NCI-H2107 (cell line): ENCODE measurements around the gene UHRF2.
"Not testable (repeated sequence)": the region's sequence is repeated elsewhere in the genome, so short reads cannot be mapped to it uniquely, and the experiment has no call there.

Experiments
- DNase-seq: peaks from one replicate; lab custom pipeline; 2025; lab: John Stamatoyannopoulos, UW

Gene UHRF2, protein sequence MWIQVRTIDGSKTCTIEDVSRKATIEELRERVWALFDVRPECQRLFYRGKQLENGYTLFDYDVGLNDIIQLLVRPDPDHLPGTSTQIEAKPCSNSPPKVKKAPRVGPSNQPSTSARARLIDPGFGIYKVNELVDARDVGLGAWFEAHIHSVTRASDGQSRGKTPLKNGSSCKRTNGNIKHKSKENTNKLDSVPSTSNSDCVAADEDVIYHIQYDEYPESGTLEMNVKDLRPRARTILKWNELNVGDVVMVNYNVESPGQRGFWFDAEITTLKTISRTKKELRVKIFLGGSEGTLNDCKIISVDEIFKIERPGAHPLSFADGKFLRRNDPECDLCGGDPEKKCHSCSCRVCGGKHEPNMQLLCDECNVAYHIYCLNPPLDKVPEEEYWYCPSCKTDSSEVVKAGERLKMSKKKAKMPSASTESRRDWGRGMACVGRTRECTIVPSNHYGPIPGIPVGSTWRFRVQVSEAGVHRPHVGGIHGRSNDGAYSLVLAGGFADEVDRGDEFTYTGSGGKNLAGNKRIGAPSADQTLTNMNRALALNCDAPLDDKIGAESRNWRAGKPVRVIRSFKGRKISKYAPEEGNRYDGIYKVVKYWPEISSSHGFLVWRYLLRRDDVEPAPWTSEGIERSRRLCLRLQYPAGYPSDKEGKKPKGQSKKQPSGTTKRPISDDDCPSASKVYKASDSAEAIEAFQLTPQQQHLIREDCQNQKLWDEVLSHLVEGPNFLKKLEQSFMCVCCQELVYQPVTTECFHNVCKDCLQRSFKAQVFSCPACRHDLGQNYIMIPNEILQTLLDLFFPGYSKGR

GRCh38 chr9:6412487-6413364, at the start of gene UHRF2:
Gene UHRF2 (plus strand): TSS chr9:6413199. CDS start chr9:6413491, 292 bp downstream.
- peak; percentile 96 for DNase-seq

- no peak for DNase-seq
These were observed 45.7 kb upstream of the UHRF2 start for GRCh38 chr9:6367128-6367890.

- no peak for DNase-seq
These were observed 44.2 kb upstream of the UHRF2 start for GRCh38 chr9:6368831-6369230.

GRCh38 chr9:6381477-6382012, 31.5 kb upstream of the UHRF2 start:
- DNase-seq = not testable (repeated sequence)

- DNase-seq = no peak
These were observed 30.3 kb upstream of the UHRF2 start for GRCh38 chr9:6382681-6383080.

GRCh38 chr9:6383551-6384225, 29.3 kb upstream of the UHRF2 start:
- no peak for DNase-seq

- DNase-seq = no peak
These were observed 28.3 kb upstream of the UHRF2 start for GRCh38 chr9:6384732-6385131.

DNA sequence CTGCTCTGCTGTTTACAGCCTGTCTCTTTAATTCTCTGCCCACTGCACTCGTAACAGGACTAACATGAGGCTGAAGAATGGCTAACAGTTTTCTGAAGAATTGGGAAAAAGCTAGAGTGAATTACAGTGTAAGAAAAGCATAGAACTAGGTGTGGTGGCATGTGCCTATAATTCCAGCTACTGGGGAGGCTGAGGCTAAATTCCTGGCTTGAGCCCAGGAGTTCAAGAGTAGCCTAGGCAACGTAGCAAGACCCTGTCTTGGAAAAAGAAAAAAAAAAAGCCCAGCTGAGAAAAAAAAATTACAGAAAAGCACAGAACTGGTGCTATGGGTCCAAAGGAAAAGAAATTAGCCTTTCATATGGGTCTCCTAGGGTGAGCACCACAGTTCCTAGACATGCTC, 13.9 kb upstream of the UHRF2 start:
- no peak for DNase-seq

DNA sequence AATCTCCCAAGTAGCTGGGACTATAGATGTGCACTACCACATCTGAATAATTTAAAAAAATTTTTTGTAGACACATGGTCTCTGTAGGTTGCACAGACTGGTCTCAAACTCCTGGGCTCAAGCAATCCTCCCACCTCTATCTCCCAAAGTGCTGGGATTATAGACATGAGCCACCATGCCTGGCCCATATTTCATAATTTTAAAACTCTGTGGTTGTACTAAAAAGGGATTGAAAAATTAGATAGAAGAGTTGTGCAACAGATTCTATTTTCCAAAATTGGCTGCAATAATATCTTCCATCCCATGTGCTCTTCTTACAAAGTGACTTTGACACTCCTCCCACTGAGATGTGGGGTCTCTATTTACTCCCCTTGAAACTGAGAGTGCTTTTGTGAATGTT, 7.6 kb upstream of the UHRF2 start:
- DNase-seq = no peak

- no peak for DNase-seq
These were observed 5.2 kb upstream of the UHRF2 start for GRCh38 chr9:6407778-6408177.

- DNase-seq = no peak
These were observed 4.7 kb upstream of the UHRF2 start for GRCh38 chr9:6408320-6408719.

- DNase-seq = no peak
These were observed 3.2 kb upstream of the UHRF2 start for GRCh38 chr9:6409811-6410210.

- DNase-seq = no peak
These were observed 2.4 kb upstream of the UHRF2 start for GRCh38 chr9:6410633-6411032.

DNA sequence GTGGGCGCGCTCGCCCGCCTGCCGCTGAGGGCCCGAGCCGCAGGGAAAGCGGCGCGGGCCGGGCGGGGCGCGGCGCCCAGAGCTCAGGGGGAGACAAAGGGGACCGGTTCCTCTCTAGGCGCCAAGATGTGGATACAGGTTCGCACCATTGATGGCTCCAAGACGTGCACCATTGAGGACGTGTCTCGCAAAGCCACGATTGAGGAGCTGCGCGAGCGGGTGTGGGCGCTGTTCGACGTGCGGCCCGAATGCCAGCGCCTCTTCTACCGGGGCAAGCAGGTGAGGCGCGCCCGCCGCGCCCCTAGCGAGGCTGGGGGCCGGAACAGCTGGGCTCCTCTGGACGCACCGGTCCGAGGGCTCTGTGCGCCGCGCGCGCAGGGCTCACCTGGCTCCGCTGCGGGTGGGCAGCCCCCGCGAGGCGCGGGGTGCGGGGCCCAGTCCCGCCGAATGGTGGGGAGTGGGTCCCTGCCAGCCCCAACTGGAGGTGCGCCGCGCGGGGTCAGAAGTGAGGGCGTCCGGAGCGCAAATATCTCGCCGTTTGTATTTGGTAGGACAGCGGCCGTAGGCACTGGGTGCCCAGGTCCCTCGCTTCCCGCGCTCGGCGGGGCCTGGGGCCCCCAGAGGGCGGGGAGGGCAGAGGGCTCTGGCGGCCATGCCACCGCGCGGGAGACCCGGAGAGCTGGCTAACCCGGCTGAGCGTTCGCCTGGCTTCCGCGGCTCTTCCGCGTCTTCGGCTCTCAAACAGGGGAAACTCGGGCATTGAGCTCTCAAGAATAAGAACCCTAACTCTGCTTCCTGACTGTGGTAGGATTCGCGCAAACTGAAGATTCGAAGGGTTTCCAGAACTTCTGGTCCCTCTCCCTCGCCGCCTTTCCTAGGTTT, 607 bp downstream of the UHRF2 start:
- DNase-seq = peak; percentile 4

- no peak for DNase-seq
These were observed 1.2 kb downstream of the UHRF2 start for GRCh38 chr9:6414247-6414641.

- DNase-seq = no peak
These were observed 2.3 kb downstream of the UHRF2 start for GRCh38 chr9:6415266-6415665.

DNA sequence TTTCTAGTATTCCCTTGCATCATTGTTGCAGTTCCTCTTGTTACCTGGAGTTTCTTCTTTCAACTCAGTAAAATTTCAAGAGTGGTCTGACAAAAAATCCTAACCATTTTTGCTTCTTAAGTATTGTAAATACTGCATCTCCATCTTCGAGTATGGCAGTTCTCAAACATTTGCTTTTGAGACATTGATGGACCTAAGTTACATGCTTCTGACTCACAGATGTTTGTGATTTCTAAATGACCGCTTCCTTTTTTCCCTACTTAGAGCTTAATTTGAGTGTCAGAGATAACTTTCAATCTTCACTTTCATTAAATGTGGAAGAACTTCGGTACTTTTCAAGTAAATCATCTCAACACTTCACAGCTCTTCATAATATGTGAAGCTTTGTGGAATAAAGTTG, 4.2 kb downstream of the UHRF2 start:
- no peak for DNase-seq

GRCh38 chr9:6418764-6419163, 5.8 kb downstream of the UHRF2 start:
- no peak for DNase-seq

DNA sequence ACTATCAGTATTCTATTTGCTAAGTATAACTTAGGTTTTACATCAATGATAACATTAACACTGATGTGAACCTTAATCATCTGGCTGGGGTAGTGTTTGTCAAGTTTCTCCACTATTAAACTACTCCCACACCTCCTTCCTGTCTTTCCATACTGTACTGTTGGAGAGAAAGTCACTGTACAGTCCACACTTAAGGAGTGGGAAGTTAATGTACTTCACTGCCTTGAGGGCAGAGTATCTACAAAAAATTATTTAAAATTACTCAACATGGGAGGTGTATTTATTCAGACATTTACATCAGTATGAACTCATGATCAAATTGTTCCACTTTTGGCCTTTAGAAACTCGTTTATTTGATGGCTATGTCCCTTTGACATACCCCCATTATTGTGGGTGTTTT, 11.9 kb downstream of the UHRF2 start:
- no peak for DNase-seq

- DNase-seq = peak; percentile 2
These were observed 13.1 kb downstream of the UHRF2 start for GRCh38 chr9:6426117-6426516.
